HepG2 (cell line): ENCODE data around the gene DNAJC18. TPM values are rescaled to one million over a fixed set of nuclear protein-coding genes. Genes with fewer than 3 reads are reported as not detected.

Experiments
- DMAP1 ChIP-seq: IDR thresholded peaks from 2 replicates; pipeline ENCODE4 v1.6.1; 2016
- DPF2 ChIP-seq: sonication (generic); formaldehyde crosslinking; IDR thresholded peaks from 2 replicates; pipeline ENCODE4 v1.4.0; 2020; ENCODE audit warnings: mild to moderate bottlenecking, low read depth, missing genetic modification reagents, borderline replicate concordance
- KDM5B ChIP-seq: sonication (generic); formaldehyde crosslinking; IDR thresholded peaks from 2 replicates; pipeline ENCODE4 v1.4.0; 2020; ENCODE audit warnings: missing genetic modification reagents, mild to moderate bottlenecking, borderline replicate concordance
- MEF2D ChIP-seq: sonication (generic); formaldehyde crosslinking; IDR thresholded peaks from 2 replicates; pipeline ENCODE4 v1.5.1; 2020; ENCODE audit warnings: mild to moderate bottlenecking, missing genetic modification reagents
- NCOA5 ChIP-seq: sonication (generic); formaldehyde crosslinking; IDR thresholded peaks from 2 replicates; pipeline ENCODE4 v1.4.0; 2020; ENCODE audit warnings: missing genetic modification reagents
- NR2F2 ChIP-seq: IDR thresholded peaks from 2 replicates; pipeline ENCODE4 v1.6.1; 2012; ENCODE audit warnings: low read depth, inconsistent platforms, borderline replicate concordance
- PCBP2 ChIP-seq: fragments of 200-400 bp; formaldehyde crosslinking; optimal IDR thresholded peaks from 2 replicates; pipeline ENCODE3; 2018; ENCODE audit warnings: low read length, low read depth; ENCODE audit not compliant: poor library complexity, severe bottlenecking
- POLR2A ChIP-seq, 2 experiments: IDR thresholded peaks; 2 replicates each; pipeline ENCODE4 v1.6.1; 2011; ENCODE audit warnings: low read depth in 2 of 2, low read length in 2 of 2, mild to moderate bottlenecking in 1 of 2, moderate library complexity in 1 of 2; ENCODE audit not compliant: insufficient read depth in 1 of 2
- PRPF4 ChIP-seq: fragments of 200-400 bp; formaldehyde crosslinking; IDR thresholded peaks from 2 replicates; pipeline ENCODE4 v1.6.1; 2016; ENCODE audit warnings: low read length, low read depth; ENCODE audit not compliant: poor library complexity, severe bottlenecking
- RBM22 ChIP-seq: fragments of 200-400 bp; formaldehyde crosslinking; optimal IDR thresholded peaks from 2 replicates; pipeline ENCODE3; 2017; ENCODE audit warnings: mild to moderate bottlenecking, low read length, moderate library complexity
- RFXAP ChIP-seq: sonication (generic); formaldehyde crosslinking; IDR thresholded peaks from 2 replicates; pipeline ENCODE4 v1.4.0; 2020; ENCODE audit warnings: missing genetic modification reagents, borderline replicate concordance
- SAP130 ChIP-seq: IDR thresholded peaks from 2 replicates; pipeline ENCODE4 v1.6.1; 2016; ENCODE audit warnings: low read depth
- SOX13 ChIP-seq, 3 experiments: fragments of 450-650 bp in 1 of 3; sonication (generic) in 1 of 3; formaldehyde crosslinking in 1 of 3; IDR thresholded peaks in 2 of 3; conservative IDR thresholded peaks in 1 of 3; 2 replicates each; pipeline versions ENCODE4 v1.5.0 to v1.6.1; 2016 to 2020; ENCODE audit warnings: antibody characterized with exemption in 1 of 3, mild to moderate bottlenecking in 1 of 3, missing compliant biosample characterization in 1 of 3, missing genetic modification reagents in 1 of 3, moderate library complexity in 1 of 3
- SSRP1 ChIP-seq: IDR thresholded peaks from 2 replicates; pipeline ENCODE4 v1.6.1; 2016; ENCODE audit warnings: control low read depth
- ZFP36L2 ChIP-seq: sonication (generic); formaldehyde crosslinking; IDR thresholded peaks from 2 replicates; pipeline ENCODE4 v1.4.0; 2020; ENCODE audit warnings: missing genetic modification reagents
- ZMYM4 ChIP-seq: sonication (generic); formaldehyde crosslinking; IDR thresholded peaks from 2 replicates; pipeline ENCODE4 v1.8.1; 2023; ENCODE audit warnings: mild to moderate bottlenecking, missing genetic modification reagents
- ZNF143 ChIP-seq: sonication (generic); formaldehyde crosslinking; IDR thresholded peaks from 2 replicates; pipeline ENCODE4 v1.4.0; 2020; ENCODE audit warnings: missing genetic modification reagents
- ZNF230 ChIP-seq: sonication (generic); formaldehyde crosslinking; IDR thresholded peaks from 2 replicates; pipeline ENCODE4 v1.4.0; 2020; ENCODE audit warnings: mild to moderate bottlenecking, missing genetic modification reagents
- ZNF234 ChIP-seq: sonication (generic); formaldehyde crosslinking; conservative IDR thresholded peaks from 2 replicates; pipeline ENCODE4 v1.5.1; 2020; ENCODE audit warnings: mild to moderate bottlenecking, missing genetic modification reagents
- ZNF264 ChIP-seq: sonication (generic); formaldehyde crosslinking; IDR thresholded peaks from 2 replicates; pipeline ENCODE4 v1.4.0; 2020; ENCODE audit warnings: missing genetic modification reagents
- ZNF343 ChIP-seq: sonication (generic); formaldehyde crosslinking; IDR thresholded peaks from 2 replicates; pipeline ENCODE4 v1.4.0; 2020; ENCODE audit warnings: mild to moderate bottlenecking, missing genetic modification reagents
- ZNF446 ChIP-seq: sonication (generic); formaldehyde crosslinking; IDR thresholded peaks from 2 replicates; pipeline ENCODE4 v1.5.0; 2020; ENCODE audit warnings: mild to moderate bottlenecking, missing genetic modification reagents
- ZNF747 ChIP-seq: sonication (generic); formaldehyde crosslinking; IDR thresholded peaks from 2 replicates; pipeline ENCODE4 v1.8.1; 2023; ENCODE audit warnings: missing genetic modification reagents, mild to moderate bottlenecking, borderline replicate concordance
- polyA plus RNA-seq, 8 experiments: library from polyadenylated mRNA; depleted of rRNA in 3 of 8; stranded (reverse) in 7 of 8; unstranded in 1 of 8; fragments of >200 nt; fragmentation: Illumina TruSeq in 4 of 8; extraction: Trizol in 4 of 8; gene quantifications; 2 replicates each; pipeline versions ENCODE4 v1.2.1 to v1.2.3, GENCODE V29; 2011 to 2016; ENCODE audit warnings: low read depth in 4 of 8, missing spikeins in 1 of 8, mixed read lengths in 1 of 8; ENCODE audit not compliant: insufficient read depth in 1 of 8
- total RNA-seq, 5 experiments: library from RNA; depleted of rRNA; stranded (reverse); fragments of >200 nt; fragmentation: Illumina TruSeq; extraction: Trizol; gene quantifications; 2 replicates each; pipeline ENCODE4 v1.2.3, GENCODE V29; 2016; ENCODE audit warnings: low read depth in 1 of 5
- TF ChIP-seq, protein P1 (sequence below): sonication (generic); formaldehyde crosslinking; IDR thresholded peaks from 2 replicates; pipeline ENCODE4 v1.9.0; 2021; ENCODE audit warnings: missing genetic modification reagents, borderline replicate concordance
- TF ChIP-seq, protein P2 (sequence below): IDR thresholded peaks from 2 replicates; pipeline ENCODE4 v1.6.1; 2016; ENCODE audit warnings: control low read depth
- TF ChIP-seq, protein P3 (sequence below): sonication (generic); formaldehyde crosslinking; IDR thresholded peaks from 2 replicates; pipeline ENCODE4 v1.5.0; 2020; ENCODE audit warnings: missing genetic modification reagents
- TF ChIP-seq, protein P4 (sequence below): sonication (generic); formaldehyde crosslinking; IDR thresholded peaks from 2 replicates; pipeline ENCODE4 v1.8.1; 2023; ENCODE audit warnings: mild to moderate bottlenecking, missing genetic modification reagents

DNAJC18 gene
- total and polyA plus RNA-seq, 2 of the 13 experiments (the other 11 are each of a cell fraction or from before 2014, with no cell fraction given) = 6.5 to 6.6 TPM

DNA sequence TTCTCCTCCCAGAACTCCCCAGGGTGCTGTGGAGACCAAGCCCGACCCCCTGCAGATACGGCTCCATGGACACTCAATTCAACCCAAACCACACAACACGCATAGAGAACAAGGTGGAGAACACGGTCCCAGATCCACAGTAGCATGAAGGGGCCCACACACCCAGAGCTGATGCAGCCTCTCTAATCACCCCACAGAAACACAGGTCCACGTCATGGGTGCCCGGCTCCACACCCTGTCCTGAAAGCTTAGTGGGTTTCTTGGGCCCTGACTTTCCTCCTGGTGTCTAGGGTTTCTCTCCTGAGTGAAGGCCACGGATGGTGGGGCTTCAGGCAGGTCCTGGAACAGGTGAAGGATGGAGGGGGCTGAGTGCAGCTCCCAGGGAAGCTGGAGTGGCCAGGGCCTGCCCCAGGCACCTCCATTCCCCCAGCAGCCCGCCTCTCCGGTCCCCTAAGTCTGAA, 54.7 kb downstream of the DNAJC18 start (continued):
- TF ChIP-seq PCBP2 = no peak
- TF ChIP-seq ZNF234 = no peak
- TF ChIP-seq, protein P1, sequence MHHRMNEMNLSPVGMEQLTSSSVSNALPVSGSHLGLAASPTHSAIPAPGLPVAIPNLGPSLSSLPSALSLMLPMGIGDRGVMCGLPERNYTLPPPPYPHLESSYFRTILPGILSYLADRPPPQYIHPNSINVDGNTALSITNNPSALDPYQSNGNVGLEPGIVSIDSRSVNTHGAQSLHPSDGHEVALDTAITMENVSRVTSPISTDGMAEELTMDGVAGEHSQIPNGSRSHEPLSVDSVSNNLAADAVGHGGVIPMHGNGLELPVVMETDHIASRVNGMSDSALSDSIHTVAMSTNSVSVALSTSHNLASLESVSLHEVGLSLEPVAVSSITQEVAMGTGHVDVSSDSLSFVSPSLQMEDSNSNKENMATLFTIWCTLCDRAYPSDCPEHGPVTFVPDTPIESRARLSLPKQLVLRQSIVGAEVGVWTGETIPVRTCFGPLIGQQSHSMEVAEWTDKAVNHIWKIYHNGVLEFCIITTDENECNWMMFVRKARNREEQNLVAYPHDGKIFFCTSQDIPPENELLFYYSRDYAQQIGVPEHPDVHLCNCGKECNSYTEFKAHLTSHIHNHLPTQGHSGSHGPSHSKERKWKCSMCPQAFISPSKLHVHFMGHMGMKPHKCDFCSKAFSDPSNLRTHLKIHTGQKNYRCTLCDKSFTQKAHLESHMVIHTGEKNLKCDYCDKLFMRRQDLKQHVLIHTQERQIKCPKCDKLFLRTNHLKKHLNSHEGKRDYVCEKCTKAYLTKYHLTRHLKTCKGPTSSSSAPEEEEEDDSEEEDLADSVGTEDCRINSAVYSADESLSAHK = no peak
- no peak for TF ChIP-seq RBM22
- no peak for TF ChIP-seq ZNF343 (CRISPR knock-in tag)
- TF ChIP-seq ZFP36L2 (CRISPR knock-in tag) = no peak
- TF ChIP-seq ZMYM4 (CRISPR knock-in tag) = no peak
- TF ChIP-seq, protein P2, sequence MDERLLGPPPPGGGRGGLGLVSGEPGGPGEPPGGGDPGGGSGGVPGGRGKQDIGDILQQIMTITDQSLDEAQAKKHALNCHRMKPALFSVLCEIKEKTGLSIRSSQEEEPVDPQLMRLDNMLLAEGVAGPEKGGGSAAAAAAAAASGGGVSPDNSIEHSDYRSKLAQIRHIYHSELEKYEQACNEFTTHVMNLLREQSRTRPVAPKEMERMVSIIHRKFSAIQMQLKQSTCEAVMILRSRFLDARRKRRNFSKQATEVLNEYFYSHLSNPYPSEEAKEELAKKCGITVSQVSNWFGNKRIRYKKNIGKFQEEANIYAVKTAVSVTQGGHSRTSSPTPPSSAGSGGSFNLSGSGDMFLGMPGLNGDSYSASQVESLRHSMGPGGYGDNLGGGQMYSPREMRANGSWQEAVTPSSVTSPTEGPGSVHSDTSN (CRISPR knock-in tag) = no peak
- TF ChIP-seq MEF2D (CRISPR knock-in tag) = peak; percentile 51; the same call in 1 of the 2 replicates
- peak; percentile 15; the same call in 1 of the 2 replicates for TF ChIP-seq DMAP1
- no peak; the same call in 1 of the 2 replicates for TF ChIP-seq ZNF446 (CRISPR knock-in tag)
- TF ChIP-seq, protein P3, sequence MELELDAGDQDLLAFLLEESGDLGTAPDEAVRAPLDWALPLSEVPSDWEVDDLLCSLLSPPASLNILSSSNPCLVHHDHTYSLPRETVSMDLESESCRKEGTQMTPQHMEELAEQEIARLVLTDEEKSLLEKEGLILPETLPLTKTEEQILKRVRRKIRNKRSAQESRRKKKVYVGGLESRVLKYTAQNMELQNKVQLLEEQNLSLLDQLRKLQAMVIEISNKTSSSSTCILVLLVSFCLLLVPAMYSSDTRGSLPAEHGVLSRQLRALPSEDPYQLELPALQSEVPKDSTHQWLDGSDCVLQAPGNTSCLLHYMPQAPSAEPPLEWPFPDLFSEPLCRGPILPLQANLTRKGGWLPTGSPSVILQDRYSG (CRISPR knock-in tag) = no peak
- no peak for TF ChIP-seq NCOA5
- no peak for TF ChIP-seq KDM5B (CRISPR knock-in tag)
- no peak for TF ChIP-seq ZNF747 (CRISPR knock-in tag)
- TF ChIP-seq RFXAP (CRISPR knock-in tag) = no peak
- TF ChIP-seq POLR2A (IDR thresholded peaks at IDR 0.05; ENCODE audit: insufficient read depth in 1 of 2, low read depth in 2 of 2, low read length in 2 of 2) = no peak
- no peak for TF ChIP-seq ZNF143
- TF ChIP-seq SOX13 (IDR thresholded peaks at IDR 0.05) = no peak
- TF ChIP-seq SOX13 (CRISPR knock-in tag; conservative IDR thresholded peaks at IDR 0.05 in 1 of 2, IDR thresholded peaks at IDR 0.05 in 1 of 2) = no peak
- TF ChIP-seq SAP130 = peak; percentile 21; the same call in 1 of the 2 replicates
- no peak for TF ChIP-seq DPF2 (CRISPR knock-in tag)
- TF ChIP-seq SSRP1 = no peak
- TF ChIP-seq, protein P4, sequence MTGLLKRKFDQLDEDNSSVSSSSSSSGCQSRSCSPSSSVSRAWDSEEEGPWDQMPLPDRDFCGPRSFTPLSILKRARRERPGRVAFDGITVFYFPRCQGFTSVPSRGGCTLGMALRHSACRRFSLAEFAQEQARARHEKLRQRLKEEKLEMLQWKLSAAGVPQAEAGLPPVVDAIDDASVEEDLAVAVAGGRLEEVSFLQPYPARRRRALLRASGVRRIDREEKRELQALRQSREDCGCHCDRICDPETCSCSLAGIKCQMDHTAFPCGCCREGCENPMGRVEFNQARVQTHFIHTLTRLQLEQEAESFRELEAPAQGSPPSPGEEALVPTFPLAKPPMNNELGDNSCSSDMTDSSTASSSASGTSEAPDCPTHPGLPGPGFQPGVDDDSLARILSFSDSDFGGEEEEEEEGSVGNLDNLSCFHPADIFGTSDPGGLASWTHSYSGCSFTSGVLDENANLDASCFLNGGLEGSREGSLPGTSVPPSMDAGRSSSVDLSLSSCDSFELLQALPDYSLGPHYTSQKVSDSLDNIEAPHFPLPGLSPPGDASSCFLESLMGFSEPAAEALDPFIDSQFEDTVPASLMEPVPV (CRISPR knock-in tag) = 0 out of 2 replicates have a peak, but pooled peaks have one; percentile 19
- TF ChIP-seq ZNF264 (CRISPR knock-in tag) = no peak
- TF ChIP-seq PRPF4 = no peak
- no peak for TF ChIP-seq NR2F2
- TF ChIP-seq ZNF230 (CRISPR knock-in tag) = no peak
